Panc1 (cell line): ENCODE data around the gene IVD.

Source experiments
- CTCF ChIP-seq: fragments of 450-650 bp; IDR thresholded peaks from 2 replicates; pipeline ENCODE4 v1.5.1; 2017; ENCODE audit warnings: mild to moderate bottlenecking
- SIN3A ChIP-seq: IDR thresholded peaks from 2 replicates; pipeline ENCODE4 v1.6.1; 2012; ENCODE audit warnings: low read depth, mild to moderate bottlenecking, low read length, moderate library complexity, borderline replicate concordance; ENCODE audit not compliant: insufficient read depth
- TCF7L2 ChIP-seq: IDR thresholded peaks from 2 replicates; pipeline ENCODE4 v1.6.1; 2011; ENCODE audit warnings: mild to moderate bottlenecking, low read depth, low read length, inconsistent platforms

GRCh38 chr15:40428185-40428584, 22.6 kb downstream of the IVD start:
- TF ChIP-seq TCF7L2 (no peak), CTCF (no peak), SIN3A (no peak)
